IPS DF 19.7 (cell line): ENCODE data around the gene KRTAP1-3.
"Not testable (repeated sequence)": the region's sequence is repeated elsewhere in the genome, so short reads cannot be mapped to it uniquely, and the experiment has no call there.

Experiments
- DNase-seq: peaks from one replicate; pipeline ENCODE4 v3.0.0-alpha.2; 2013; ENCODE audit warnings: low read depth, low spot score

Gene KRTAP1-3

DNA sequence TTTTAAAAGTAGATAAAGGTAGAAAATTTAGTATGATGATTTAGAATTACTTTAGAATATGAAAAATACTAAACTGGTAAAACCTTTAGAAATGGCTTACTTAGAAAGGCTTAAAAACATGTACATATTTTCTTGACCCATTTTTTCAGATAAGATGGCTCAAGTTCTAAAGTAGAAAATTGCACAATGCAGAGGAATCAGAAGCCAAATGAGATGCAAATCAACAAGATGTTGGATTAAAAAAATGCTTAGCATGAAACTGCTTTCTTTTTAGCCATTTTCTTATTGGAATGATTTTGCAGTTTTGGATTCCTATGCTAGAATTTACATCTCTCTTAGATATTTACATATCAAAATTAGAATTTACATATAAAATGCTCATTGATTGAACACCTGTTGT is 24.2 kb downstream of the KRTAP1-3 start:
- DNase-seq, result no peak

DNA sequence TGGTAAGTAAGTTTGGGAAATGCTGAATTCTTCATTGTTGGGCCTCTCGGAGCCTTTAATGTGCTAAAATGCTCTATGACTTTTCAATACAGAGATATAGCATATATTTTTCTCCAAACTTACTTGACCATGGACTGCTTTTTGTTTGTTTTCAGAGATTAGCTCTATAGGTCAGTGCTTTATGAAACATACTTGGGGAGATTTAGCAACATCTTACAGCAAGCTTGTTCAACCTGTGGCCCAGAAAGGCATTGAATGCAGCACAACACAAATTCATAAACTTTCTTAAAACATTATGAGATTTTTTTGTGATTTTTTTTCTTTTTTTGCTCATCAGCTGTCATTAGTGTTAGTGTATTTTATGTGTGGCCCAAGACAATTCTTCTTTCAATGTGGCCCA is 24.7 kb downstream of the KRTAP1-3 start:
- DNase-seq, result no peak

DNA sequence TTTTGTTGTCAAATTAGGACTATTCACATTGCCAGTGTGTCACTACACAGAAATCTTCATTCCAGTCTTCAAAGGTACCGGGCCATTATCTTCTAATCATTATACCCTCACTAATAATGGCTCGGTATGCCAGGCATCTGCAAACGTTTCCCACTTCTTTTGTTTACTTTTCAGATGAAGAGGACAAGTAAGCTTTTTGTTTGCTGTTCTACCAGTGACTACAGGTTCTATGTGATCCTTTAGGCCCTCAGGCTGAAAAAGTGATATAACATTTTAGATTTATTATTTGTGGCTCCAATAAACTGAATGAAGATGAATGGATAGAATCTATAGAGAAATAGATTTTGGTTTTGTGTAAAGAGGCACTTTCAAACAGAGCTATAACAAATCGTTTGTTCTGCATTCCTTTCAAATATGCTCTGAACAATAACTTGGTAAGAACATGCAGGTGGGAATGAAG is 25.3 kb downstream of the KRTAP1-3 start:
- DNase-seq, result no peak

DNA sequence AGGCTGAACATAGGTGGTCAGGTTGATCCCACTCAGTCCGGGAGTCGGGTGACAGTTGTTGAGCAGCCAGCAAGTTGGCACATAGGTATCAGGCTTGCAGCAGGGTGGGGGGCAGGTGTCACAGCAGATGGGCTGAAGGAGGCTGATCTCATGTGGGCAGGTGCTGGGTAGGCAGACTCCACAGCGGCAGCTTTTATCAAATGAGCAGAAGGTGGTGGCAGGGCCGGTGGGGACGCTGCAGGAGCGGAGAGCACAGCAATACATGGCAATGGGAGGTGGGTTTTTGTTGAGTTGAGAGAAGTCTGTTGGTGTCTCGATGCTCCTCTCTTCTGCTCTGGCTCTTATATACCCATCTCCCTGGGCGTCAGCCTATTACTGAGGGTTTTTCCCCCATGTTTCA is 25.9 kb downstream of the KRTAP1-3 start, which contains the start of gene KRTAP3-1:
Gene KRTAP3-1 (minus strand): TSS at position 318 of the 400 bp plus-strand sequence. CDS start 54 bp downstream, at position 264.
- DNase-seq, result no peak

DNA sequence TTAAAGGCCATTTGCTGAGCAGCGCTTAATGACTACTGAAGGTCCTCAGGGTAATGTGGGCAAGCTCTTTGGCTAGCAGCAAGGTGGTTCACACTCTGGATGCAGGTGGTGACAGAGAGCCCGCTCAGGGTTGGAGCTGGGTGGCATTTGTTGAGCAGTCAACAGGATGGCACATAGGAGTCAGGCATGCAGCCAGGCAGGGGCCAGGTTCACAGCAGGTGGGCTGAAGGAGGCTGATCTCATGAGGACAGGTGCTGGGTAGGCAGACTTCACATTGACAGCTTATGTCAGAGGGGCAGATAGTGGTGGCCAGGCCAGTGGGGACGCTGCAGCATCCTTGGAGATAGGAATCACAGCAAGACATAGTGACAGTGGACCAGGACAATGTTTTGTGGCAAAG is 30.3 kb downstream of the KRTAP1-3 start:
- DNase-seq, result no peak

DNA sequence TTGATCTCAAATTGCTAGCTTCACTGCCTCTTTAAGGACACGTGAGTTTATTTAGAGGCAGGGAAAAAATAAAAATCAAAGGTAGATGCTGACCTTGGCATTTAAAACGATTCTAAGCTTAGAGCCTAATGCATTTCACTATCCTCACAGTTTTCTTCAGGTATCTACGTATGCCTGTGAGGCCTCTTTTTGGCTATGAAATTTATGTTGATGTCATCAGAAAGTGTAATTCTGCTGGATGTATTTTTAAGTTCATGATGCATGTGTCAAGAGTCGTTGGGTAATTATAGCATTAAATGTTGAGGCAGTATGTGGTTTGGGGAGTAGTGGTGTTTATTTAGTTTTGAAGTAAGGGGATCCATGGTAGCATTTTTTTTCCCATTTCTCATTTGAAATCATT is 30.7 kb downstream of the KRTAP1-3 start:
- no peak for DNase-seq

DNA sequence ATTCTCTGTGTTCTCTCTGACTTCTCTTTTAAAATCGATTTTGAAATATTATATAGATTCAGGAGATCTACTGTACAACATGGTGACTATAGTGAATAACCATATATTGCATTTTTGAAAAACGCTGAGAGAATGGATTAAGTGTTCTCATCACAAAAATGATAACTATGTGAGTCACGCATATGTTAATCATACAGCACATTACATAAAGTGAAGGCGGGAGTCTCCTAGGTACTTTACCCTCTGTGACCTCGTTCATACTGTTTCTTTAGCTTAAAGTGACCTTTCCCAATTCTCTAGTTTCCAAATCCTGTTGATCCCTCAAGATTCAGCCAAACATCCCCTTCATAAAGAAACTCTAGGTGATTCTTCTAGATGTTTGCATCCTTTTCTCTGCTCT is 31.9 kb downstream of the KRTAP1-3 start:
- no peak for DNase-seq

DNA sequence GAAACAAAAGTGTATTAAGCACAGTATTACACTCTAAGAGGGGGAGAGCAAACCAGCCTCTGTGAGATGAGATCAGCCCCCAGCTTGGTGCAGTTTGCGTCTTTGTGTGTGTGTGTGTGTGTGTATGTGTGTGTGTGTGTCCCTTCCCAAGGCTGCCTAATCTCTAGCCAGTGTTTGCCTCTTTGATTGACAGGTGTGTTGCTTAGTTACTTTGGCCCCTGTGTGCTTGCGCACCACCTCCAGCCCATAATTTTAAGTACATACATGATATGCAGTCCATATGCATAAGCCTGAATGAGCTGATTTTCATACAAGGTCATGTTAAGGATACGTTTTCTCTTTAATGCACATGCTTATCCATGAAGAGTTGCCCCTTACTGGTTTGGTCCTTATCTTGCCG is 32.9 kb downstream of the KRTAP1-3 start:
- no peak for DNase-seq

DNA sequence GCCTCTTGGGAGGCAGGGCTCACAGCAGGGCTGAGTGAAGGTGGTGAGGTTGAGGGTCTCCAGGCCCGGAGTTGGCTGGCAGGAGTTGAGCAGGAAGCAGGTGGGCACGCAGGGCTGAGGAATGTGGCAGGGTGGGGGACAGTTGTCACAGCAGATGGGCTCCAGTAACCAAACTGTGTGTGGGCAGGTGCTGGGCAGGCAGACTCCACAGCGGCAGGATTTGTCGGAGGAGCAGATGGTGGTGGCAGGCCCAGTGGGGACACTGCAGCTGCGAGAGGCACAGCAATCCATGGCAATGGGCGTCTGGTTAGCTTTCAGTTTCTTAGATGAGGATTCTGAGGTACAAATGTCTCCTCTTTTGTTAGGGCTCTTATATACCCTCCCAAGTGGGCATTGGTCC is 35.1 kb downstream of the KRTAP1-3 start, which contains the start of gene KRTAP3-2:
Gene KRTAP3-2 (minus strand): TSS at position 344 of the 400 bp plus-strand sequence. CDS start 53 bp downstream, at position 291.
- DNase-seq, result not testable (repeated sequence)

DNA sequence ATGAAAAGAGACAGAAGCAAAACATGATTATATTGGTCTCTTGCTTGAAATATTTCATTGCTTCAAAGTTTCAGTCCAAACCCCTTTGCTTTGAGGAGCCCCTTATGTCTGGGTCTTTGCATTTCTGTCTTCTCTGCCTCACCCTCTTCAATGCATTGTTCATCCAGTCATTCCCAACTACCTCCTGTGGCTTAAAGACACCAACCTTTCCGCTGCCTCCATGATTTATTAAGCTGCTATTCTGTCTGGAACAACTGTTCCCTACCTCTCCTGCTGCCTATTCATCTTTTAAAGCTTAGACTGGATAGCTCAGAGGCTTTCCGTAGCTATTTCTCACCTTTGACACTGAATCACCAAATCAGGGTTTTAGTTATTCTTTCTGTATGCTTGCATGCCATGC is 37.3 kb downstream of the KRTAP1-3 start:
- no peak for DNase-seq

DNA sequence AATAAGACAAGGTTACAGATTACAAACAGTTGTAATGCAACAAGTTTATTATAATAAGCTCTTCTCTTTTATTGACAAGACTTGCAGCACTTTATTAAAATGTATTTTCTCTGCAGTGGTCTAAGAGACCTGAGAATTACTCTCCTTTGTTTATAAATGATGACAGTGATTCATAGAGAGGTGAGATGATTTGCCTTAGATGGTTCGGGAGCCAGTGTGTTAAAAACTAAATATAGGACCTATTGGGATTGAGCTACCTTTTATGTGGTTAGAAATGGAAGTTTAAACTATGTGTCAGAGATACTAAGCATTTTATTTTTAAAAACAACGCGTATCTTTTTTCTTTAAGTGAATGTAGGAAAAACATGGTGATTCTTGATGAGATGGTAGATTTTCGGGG is 37.8 kb downstream of the KRTAP1-3 start:
- DNase-seq, result no peak

DNA sequence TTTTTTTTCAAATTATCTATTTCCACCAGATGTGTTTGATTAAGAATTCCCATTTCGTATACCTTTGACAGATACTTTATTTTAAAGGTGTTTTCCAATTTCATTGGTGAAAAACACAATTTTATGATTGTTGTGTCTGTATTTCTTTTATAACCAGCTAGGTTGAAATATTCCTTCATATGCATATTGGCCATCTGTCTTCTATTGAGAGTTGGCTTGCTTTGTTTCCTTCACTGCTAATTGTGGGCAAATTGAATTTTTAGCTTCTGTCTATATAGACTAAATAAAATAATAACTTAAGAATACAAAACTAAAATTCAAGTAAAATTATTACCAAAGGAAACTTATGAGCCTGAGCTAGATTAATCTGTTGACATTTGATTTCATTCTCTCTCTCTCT is 39.6 kb downstream of the KRTAP1-3 start:
- DNase-seq, result no peak

DNA sequence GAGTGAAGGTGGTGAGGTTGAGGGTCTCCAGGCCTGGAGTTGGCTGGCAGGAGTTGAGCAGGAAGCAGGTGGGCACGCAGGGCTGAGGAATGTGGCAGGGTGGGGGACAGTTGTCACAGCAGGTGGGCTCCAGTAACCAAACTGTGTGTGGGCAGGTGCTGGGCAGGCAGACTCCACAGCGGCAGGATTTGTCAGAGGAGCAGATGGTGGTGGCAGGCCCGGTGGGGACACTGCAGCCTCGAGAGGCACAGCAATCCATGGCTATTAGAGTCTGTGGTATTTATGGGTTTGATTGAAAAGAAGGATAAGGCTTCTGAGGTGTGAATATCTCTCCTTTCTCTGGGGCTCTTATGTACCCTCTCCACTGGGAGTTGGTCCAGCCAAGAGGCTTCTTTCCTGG is 40.8 kb downstream of the KRTAP1-3 start, which contains the start of gene KRTAP3-3:
Gene KRTAP3-3 (minus strand): TSS at position 326 of the 400 bp plus-strand sequence. CDS start 67 bp downstream, at position 259.
- no peak for DNase-seq

DNA sequence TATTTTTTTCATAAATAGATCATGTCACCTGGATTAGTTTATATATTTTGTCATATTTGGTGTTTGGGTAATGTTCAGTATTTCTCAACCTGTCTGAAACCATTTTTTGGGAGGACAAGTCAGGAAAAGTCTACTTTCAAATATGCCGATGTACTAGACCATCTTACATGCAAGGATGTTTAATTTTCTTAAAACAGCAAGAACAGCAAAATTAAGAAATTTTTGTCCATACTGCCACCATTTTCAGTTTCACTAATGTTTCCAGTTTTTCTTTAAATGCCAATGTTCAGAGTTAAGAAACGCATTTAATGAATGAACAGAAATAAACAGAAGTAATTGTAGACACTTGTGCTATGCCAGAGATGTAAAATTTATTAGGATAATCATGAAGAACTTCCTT is 41.6 kb downstream of the KRTAP1-3 start:
- no peak for DNase-seq

DNA sequence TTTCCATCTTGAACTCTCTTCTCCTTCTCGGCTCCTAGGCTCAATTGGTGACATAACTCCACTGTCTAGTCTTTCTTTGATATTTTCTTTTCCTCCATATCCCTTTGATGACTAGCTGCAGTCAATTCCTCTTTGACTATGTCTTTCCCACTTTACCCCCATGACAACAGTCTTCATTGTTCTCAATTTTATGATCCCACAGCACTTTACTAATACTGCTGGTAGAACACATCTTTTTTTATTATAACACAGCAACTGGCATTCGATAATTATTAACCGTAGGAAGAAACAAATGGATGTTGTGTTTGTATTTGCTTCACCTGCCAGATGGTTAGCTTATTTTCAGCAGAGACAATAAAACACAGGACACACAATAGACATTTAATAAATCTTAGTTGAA is 42.0 kb downstream of the KRTAP1-3 start:
- no peak for DNase-seq

DNA sequence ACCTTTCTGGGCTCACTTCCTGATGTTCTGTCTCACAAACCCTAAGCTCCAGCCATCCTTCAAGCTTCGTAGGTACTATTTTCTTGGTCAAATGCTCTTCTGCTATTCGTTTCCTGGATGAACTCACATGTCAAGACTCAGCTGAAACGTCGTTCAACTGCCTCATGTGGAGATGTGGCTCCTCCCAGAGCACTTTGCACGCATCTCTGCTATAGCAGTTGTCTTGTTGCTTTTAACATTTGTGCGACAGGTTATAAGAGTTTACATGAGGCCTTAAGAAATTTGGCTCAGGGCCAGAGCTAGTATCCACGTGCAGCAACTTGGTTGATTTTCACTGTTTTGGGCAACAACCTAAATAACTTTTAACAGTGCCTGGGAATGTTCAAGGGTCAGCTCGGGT is 47.8 kb downstream of the KRTAP1-3 start:
- no peak for DNase-seq

DNA sequence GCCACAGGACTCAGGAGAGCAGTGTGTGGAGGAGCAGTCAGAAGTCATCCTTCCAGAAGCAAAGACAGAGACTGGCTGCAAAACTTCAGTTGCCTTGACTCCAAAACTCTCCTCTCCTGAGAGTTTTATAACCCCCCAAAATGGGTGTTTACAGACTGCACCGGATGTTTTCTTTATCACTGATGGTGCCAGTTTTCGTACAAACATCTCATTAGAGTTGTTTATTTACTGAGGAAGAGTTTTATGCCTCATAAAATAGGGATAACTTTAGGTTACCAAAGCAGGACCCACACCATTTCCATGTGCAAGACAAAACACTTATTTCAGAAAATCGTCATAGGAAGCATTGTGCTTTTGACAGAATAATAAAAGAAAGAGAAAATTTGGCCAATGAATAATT is 50.4 kb downstream of the KRTAP1-3 start, which contains the start of gene KRT40:
Gene KRT40 (minus strand): TSS at position 101 of the 400 bp plus-strand sequence. CDS start 53 bp downstream, at position 48.
- no peak for DNase-seq
